ENCODE measurements around the gene NKAIN1.
"Not testable (repeated sequence)": the region's sequence is repeated elsewhere in the genome, so short reads cannot be mapped to it uniquely, and the experiment has no call there.

NKAIN1 gene

DNA sequence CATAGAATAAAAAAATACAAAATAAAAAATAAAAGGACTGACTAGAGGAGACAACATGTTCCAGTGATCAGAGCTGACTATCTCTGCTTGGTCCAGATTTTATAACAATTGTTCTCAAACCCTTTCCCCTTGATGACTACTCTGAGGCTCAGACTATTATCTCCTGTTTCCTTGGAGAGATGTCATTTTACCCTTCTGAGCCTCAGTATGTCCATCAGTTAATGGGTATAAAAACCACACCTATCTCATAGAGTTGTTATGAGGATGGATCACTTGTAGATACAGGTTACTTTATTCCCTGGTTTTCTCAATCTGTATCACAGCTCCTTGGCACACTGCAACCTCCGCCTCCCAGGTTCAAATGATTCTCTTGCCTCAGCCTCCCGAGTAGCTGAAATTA is 7.0 kb downstream of the NKAIN1 start:
- DNase-seq: no peak

DNA sequence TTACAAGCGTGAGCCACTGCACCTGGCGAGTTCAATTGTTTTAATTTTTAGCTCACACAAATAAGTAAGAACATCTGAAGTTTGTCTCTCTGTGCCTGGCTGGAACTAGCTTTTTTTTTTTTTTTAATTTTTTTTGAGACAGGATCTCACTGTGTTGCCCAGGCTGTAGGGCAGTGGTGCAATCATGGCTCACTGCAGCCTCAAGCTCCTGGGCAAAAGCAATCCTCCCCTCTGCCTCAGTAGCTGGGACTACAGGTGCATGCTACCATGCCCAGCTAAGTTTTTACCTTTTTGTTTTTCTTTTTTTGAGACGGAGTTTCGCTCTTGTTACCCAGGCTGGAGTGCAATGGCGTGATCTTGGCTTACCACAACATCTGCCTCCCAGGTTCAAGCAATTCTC is 7.9 kb downstream of the NKAIN1 start:
- DNase-seq: no peak

GRCh38 chr1:31230378-31230777 is 9.3 kb downstream of the NKAIN1 start:
- no peak for DNase-seq

- no peak for DNase-seq
Measured at GRCh38 chr1:31228986-31229385, 10.7 kb downstream of the NKAIN1 start.

DNA sequence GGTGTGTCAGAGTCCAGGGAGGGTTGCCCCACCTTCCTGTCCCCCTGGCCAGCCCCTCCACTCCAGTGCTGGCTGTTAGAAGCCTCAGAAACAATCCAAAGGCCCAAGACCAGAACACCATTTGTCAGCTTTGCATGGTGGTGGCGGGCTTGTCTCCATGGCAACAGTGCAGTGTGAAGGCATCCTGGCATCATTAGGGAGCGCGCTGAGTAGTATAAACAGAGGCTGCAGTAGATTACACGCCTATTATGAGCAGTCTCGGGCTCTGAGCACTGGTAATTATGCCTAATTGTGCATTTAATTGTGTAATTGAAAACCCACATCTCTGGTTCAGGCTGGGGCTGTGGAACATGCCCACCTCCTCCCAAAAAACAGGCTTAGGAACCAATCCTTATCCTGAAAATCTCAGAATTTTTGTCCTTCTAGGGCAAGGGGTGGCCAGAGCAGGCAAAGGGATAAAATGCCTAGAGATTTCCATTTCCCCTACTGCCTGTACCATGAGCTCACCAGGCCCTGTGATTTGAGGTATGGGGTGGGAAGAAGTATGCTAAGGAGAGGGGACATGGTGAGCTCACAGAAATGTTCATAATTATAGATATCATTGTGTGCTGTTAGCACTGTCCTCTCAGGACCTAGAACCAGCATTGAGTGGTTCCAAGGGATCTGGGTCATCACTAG is 11.7 kb downstream of the NKAIN1 start:
- no peak for DNase-seq

DNA sequence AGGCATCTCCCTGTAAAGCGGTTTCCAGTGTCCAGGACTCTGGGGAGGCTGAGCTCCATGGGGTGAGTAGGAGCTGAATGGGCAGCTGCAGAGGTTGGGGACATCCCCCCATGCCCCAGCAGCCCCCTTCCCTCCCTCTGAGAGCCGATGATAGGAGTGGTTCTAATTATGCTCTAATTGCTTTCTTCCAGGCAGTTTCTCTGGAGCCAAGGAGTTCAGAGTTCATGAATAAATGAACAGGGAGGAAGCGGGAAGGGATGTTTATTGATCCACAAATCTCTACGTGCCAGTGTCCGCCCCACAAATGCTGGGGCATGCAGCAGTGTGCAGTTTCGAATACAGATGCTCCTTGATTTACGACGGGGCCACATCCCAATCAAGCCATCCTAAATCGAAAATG is 15.6 kb downstream of the NKAIN1 start:
- DNase-seq: no peak

- no peak for DNase-seq
Measured at GRCh38 chr1:31222176-31222575, 17.5 kb downstream of the NKAIN1 start.

GRCh38 chr1:31221072-31221471 is 18.6 kb downstream of the NKAIN1 start:
- no peak for DNase-seq

DNA sequence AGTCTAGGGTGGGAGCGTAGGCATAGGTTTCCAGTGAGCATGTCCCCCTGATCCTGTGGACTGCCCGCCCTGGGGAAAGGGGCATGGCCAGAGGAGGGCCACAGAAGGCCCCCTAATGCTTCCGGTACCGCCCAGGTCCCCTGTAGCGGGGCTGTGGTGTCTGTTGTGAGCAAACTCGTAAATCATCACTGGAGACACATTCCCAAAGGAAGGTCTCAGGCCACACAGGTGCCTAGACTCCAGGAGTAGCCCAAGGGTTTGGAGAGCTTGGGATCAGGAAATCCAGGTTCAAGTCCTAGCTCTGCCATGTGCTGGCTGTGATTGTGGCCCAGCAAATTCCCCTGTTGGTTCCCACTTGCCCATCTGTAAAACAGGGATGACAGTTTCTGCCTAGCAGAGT is 20.2 kb downstream of the NKAIN1 start:
- DNase-seq: no peak

DNA sequence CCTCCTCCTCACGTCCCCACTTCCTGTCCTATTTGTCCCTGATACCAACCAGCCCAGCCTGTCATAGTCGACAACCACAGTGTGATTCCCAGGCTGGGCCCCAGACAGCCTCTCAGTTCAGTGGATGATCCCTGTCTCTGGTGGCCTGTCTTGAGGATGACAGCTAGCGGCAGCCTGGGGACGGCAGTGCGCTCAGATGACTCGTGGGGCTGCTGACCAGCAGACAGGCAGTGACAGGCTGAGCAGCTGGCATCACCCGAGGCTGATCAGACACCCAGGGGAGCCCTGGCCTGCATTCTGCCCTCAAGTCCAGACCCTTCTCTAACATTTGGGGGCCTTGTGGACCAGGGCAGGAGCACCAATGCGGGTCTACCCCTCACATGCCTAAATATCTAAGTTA is 21.0 kb downstream of the NKAIN1 start:
- no peak for DNase-seq

GRCh38 chr1:31216016-31216415 is 23.7 kb downstream of the NKAIN1 start:
- no peak for DNase-seq

- no peak for DNase-seq
Measured at GRCh38 chr1:31215065-31215570, 24.6 kb downstream of the NKAIN1 start.

DNA sequence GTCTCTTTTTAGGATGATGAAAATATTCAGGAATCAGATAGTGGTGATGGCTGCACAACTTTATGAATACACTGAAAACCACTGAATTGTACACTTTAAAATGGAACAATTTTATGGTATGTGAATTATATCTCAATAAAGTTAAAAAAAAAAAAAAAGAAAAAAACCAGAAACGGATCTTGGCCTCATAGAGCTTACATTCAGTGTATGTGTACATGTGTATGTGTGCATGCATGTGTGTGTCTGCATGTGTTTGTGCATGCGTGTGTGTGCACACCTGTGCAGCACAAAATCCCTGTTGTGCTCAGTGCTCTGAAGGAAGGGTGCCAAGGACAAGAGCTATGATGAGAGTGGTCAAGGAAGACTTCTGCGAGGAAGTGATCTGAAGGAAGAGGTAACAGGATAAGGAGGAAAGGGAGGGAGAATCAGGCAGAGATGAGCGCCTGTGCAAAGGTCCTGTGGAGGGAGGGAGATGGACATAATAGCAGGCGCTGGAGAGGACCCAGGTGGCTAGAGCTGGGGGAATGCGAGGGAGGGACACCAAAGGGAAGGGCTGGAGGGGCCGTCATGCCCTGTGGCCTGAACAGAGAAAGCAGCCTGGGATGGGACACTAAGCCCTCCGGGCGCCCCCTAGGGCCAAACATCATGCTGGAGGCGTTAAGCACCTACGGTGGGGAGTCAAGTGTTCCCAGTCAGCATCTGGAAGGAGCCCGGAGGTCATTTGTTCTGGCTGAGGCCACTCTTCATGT is 25.2 kb downstream of the NKAIN1 start:
- no peak for DNase-seq

DNA sequence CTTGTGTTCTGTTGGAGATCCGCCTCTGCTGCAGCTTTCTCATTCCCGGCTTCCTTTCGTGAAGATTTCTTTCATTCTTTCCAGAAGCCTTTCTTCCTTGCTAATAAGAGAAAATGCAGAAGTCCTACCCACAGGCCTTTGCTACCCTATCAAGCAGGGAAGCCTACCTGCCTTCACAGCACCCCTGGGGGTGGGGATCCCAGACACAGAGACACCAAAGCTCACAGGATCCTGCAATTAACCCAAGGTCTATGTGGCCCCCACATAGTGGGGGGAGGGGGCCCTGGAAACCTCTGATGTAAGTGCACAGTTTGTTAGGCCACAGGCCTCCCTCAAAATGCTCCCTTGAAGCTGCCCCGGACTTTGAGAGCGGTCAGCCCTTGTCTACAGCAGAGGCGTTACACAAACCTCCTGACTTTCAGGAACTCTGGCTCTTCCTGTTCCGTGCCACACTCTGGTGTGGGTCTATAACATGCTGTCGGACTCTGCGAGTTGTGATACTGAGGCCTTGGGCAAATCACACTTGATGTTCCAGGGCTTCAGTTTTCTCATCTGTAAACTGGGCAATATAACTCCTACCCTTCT is 31.2 kb downstream of the NKAIN1 start:
- no peak for DNase-seq

- no peak for DNase-seq
Measured at GRCh38 chr1:31207569-31207968, 32.1 kb downstream of the NKAIN1 start.

GRCh38 chr1:31207046-31207445 is 32.6 kb downstream of the NKAIN1 start:
- DNase-seq: no peak

DNA sequence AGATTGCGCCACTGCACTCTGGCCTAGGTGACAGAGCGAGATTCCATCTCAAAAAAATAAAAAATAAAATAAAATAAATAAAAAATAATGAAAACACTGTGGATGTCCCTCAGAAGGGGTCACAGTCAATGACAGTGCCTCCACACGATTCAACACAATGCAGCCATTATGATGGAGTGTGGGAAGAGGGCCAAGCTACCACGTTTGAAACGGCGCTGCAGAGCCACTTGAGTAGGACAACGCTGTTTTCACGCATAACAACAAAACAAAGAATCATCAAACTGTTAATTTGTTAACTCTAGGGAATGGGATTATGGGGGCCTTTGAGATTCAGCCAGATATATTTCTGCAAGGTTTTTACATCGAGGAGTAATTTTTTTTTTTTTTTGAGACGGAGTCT is 36.5 kb downstream of the NKAIN1 start:
- no peak for DNase-seq

DNA sequence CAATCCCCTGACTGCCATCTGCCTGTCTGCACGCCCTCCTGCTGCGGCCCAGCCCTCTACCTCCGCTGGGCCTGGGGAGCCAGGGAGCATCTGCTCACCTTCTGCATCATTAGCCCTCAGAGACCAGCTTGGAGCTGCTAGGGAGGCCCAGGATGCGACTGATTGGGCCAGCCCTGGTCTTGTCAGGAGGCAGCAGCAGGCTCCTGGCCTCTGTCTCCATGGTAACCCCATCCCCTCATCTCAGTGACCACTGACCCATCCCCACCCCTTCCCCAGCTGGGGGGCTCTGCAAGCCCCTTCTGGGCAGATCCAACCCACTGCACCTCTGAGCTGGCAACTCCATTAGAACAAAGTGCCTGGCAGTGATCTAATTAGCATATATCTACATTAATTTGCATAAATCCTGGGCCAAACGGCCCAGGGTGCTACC is 37.7 kb downstream of the NKAIN1 start:
- DNase-seq: no peak

- no peak for DNase-seq
Measured at GRCh38 chr1:31199949-31200348, 39.7 kb downstream of the NKAIN1 start.

GRCh38 chr1:31199236-31199790 is 40.4 kb downstream of the NKAIN1 start:
- no peak for DNase-seq

- no peak for DNase-seq
Measured at GRCh38 chr1:31198600-31198999, 41.1 kb downstream of the NKAIN1 start.

- DNase-seq: no peak
Measured at GRCh38 chr1:31198150-31198549, 41.5 kb downstream of the NKAIN1 start.

DNA sequence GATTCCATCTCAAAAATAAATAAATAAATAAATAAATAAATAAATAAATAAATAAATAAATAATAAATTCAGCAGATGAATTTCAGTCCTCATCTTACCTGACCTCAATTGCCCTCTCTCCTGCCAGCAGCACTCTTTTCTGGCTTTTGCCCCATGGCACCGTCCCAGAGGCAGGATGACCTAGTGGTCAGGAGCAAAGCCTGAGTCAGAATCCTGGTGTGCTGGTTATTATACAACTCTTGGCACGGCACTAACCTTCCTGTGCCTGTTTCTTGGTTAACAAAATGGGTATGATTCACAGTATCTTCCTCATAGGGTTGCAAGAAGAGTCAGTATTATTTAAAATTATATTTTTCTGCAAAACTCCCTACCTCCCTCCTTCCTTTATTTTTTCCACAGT is 43.0 kb downstream of the NKAIN1 start:
- DNase-seq: no peak

DNA sequence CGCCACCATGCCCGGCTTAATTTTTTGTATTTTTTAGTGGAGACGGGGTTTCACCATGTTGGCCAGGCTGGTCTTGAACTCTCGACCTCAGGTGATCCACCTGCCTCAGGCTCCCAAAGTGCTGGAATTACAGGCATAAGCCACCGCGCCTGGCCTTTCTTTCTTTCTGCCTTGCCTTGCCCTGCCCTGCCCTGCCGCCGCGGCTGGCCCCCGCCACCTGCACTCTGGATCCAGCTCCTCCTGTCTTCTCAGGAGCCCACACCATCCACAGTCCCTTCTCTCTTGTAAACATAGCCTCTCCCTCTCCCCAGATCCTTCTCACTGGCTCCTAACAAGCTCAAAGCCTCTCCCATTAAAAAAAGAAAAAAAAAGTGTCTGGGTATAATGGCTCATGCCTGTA is 44.4 kb downstream of the NKAIN1 start:
- not testable (repeated sequence) for DNase-seq

Measured in CD4-positive, alpha-beta T cell treated with Interleukin-15 for 1 hour (primary cell).